Stimulated activated naive CD8-positive, alpha-beta T cell treated with anti-CD3 and anti-CD28 coated beads, Interleukin-15, Interleukin-2, amounts not matched to agents 100 U/mL and 50 U/mL, for 24 hours (primary cell): Measurements from ENCODE around the gene TRAF7.
"Not testable (repeated sequence)": the region's sequence is repeated elsewhere in the genome, so short reads cannot be mapped to it uniquely, and the experiment has no call there.

Experiments used
- ATAC-seq: fragments of 150-1000 bp; cut with Tn5 transposase; one replicate; pipeline ENCODE4 v1.10.0; 2021
- DNase-seq: peaks from one replicate; pipeline ENCODE4 v3.0.0; 2021

The TRAF7 gene

GRCh38 chr16:2203119-2203688 is 47.6 kb downstream of the TRAF7 start:
- DNase-seq, ATAC-seq: not testable (repeated sequence)

DNA sequence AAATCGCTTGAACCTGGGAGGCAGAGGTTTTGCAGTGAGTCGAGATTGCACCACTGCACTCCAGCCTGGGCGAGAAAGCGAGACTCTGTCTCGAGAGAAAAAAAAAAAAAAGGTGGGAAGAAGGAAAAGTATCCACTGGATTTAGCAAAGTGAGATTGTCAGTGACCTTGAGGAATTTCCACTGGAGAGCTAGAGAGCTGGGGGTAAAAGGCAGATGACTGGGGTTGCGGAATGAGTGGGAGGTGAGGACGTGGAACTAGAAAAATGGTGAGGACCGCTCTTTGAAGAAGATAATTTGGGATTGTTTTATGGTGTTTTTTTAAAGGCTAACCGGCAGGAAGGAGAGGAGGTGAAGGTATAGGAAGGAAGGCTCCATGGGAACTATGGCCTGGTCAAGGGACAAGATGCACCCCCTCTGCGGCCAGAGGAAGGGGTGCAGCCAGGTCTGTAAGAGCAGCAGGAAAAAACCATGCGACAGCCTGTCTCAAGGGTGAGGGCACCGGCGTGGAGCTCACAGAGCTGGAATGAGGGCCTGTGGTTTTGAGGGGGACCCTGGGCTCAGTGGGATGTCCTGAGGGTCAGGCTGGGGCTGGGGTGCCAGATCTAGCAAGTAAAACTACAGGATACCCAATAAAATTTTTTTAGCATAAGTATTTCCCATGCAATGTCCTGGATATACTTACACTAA is 49.0 kb downstream of the TRAF7 start:
- ATAC-seq (no peak), DNase-seq (no peak)

DNA sequence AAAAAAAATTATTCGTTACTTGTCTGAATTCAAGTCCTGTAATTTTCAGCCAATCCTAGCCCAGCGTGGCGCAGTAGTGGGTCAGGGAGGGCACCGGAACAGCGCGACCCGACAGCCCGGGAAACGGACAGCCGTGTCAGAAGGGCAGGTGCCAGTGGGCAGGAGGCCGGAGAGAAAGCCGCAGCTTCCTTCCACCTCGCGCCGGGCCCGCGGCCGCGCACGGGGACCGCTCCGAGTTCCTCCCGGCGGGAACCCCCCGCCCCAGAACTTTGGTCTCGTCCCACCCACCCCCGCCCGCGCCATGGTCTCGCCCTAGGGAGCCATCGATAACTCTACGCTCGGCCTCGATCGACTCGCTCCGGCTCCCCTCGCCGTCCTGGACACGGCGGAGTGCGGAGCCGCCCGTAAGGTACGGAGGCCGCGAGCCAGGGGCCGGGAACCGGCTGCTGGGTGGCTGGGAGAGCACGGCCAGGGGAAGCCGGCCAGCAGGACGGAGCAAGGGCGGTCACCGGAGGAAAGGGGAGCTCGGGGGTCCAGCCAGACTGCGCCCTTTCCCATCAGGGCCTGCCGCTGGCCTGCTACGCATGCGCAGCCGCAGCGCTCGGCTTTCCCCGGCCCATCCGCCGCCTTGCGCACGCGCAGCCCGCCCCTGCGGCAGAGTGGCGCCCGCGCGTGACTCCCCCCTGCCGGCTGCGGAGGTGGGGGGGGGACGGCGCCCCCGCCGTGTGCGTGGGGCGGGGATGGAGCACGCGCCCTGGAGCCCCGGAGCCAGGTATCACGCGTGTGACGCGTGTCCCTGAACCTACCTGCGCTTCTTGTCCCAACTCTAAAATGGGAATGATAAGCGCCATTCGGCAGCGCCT is 49.8 kb downstream of the TRAF7 start, which contains the start of gene MLST8:
TSS of gene MLST8 (plus strand) at position 351 of the 863 bp plus-strand sequence. CDS start 632 bp downstream, outside the sequence.
- peak; percentile 77 for ATAC-seq

GRCh38 chr16:2205967-2206313 is 50.4 kb downstream of the TRAF7 start:
- DNase-seq (no peak), ATAC-seq (no peak)

More for the DNA sequence above, 49.8 kb downstream of the TRAF7 start, which contains the start of gene MLST8:
- peak; percentile 92 for DNase-seq

DNA sequence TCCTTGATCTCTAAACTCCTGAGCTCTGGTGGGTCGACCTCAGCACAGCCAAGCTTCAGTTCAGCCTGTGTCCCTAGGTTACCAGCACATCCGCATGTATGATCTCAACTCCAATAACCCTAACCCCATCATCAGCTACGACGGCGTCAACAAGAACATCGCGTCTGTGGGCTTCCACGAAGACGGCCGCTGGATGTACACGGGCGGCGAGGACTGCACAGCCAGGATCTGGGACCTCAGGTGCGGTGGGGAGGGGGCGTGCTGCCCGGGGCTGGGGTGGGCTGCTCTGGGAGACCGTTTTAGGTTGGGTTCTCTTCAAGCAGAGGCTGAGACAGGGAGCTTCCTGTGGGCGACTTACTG is 50.8 kb downstream of the TRAF7 start:
- no peak for DNase-seq
- no peak for ATAC-seq

GRCh38 chr16:2206780-2207433 is 51.3 kb downstream of the TRAF7 start:
- no peak for ATAC-seq
- DNase-seq, result no peak

DNA sequence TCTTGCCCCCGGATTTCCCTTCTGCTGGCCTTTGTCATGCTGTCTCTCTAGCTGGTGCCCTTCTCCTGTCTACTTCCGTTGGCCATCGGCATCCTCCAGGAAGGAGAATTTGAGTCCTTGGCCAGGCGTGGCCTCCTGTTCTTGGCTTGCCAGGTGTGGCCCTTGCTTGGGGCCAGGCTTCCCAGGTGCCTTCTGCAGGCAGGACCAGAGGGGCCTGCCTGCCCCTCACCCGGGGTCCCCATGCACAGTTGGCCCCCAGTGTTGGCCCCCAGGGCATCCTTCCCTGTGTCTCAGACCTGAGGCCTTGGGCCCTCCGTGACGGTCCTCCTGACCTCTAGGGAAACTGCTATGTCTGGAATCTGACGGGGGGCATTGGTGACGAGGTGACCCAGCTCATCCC is 52.3 kb downstream of the TRAF7 start:
- ATAC-seq, result no peak
- DNase-seq, result no peak

- no peak for DNase-seq
- ATAC-seq, result no peak
Observed at GRCh38 chr16:2208308-2208707, 52.7 kb downstream of the TRAF7 start.

GRCh38 chr16:2208772-2209171 is 53.2 kb downstream of the TRAF7 start:
- no peak for DNase-seq
- no peak for ATAC-seq

- no peak for DNase-seq
- ATAC-seq, result no peak
Observed at GRCh38 chr16:2209258-2210008, 53.9 kb downstream of the TRAF7 start.

DNA sequence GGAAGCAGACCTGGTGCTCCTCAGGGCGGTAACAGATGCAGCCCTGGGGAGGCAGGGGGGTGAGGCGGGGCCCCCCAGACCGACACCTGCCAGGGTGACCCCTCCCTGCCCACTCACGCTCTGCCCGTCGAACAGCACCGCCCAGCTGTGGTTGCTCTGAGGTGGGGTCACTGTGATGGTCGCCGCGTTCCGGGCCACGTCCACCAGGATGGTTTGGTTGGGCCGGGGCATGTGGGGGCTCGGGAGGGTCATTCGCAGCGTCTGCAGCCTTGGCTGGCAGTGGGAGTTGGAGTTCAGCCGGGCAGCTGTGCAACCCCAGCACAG is 54.4 kb downstream of the TRAF7 start:
- DNase-seq (no peak), ATAC-seq (no peak)

DNA sequence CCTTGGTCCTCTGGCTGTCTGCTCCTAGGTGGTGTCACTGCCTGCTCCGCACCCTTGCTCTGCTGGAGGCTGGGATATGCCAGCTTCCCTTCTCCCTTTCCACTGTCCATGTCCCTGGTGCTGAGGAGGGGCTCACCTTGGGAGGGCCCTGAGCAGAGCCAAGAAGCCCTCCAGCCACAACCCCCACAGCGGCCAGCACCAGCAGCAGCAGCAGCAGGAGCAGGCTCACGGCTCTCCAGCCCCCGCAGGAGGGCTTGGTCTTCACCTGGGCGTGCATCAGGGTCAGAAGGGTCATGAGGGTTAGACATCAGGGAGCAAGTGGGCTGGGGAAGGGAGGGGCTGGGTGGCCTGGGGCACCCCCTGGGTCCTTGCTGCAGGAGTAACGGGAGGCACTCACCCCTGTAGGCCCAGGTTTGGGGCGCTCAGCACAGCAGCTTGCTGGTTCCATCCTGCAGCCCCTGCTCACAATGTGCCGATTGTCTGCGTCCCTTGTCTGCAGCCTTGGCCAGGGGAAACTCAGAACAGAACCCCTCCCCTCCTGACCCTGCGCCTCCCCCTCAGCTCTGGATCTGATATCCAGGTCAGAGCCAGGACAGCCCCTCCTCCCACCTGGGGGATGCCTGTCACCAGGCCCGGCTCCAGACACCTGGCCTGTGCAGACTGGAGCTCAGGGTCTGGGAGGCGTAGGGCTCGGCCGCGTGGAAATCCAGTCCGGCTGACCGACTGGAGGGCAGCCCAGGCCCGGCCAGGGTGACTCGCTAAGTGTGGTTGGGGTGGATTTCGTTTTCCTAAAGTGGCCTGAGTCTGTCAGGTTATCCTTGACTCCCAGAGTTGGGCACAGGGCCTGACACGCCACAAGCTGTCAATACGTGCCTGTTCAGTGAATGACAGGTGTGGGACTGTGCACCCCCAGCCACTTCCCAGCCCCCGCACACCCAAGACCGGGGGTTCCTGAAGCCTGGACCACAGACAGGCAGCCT is 55.1 kb downstream of the TRAF7 start, which contains the start of gene BRICD5:
TSS of gene BRICD5 (minus strand) at position 478 of the 980 bp plus-strand sequence. CDS start at position 448, 30 bp downstream.
- ATAC-seq (no peak), DNase-seq (no peak)

GRCh38 chr16:2211923-2212347 is 56.4 kb downstream of the TRAF7 start:
- DNase-seq (no peak), ATAC-seq (no peak)

DNA sequence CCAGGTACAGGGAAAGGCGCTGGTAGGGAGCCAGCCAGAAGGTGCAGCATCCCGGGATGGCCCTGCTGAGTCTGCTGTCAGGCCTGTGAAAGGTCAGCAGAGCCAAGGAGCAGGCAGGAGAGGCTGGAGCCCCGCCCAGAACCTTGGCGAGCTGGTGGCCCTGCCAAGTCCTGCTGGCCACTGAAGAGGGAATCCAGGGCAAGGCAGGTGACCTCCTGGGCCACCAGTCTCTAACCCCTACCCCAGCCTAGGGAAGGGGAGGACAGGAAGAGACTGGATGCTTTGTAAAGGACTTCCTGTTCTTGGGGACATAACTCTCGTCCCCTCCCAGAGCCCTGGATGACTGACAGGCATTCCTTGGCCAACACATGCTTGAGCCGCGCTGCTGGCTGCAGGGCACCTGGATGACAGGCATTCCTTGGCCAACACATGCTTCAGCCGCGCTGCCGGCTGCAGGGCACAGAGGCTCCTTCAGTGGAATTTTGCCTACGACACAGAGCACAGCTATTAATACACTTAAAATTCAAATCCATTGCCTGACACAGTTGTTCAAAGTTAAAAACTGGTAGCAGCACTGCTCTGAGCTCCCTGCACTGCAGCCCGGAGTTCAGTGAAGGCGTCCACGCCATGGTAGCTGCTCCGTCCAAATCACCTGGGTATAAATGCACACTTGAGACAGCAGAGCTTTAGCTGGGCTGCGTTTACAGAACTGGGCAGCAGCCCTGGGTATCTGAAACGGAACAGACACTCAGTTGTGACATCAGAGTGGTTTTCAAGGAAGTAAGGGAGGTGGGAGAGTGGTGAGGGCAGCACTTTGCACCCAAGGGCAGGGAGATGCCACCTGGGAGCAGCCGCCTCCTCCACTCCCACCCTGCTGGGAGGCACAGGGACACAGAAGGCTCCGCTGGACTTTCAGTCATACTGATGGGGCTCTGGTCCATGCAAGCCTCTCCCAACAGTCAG is 57.1 kb downstream of the TRAF7 start:
- ATAC-seq, result no peak
- DNase-seq, result no peak

GRCh38 chr16:2213817-2214718 is 58.5 kb downstream of the TRAF7 start:
- no peak for ATAC-seq
- DNase-seq, result no peak

DNA sequence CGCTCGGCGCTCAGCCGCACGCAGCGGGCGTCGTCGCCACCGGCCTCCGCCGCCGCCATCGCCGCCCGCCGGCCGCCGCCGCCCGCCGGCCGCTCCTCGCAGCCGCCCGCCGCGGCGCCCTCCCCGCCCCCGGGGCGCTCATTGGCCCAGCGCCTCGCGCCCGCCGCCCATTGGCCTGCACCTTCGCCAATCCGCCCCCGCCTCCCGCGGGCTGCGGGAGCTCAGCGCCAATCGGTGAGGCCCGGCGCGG is 59.1 kb downstream of the TRAF7 start, which contains the start of gene PGP:
TSS of gene PGP (minus strand) at position 122 of the 250 bp plus-strand sequence. CDS start at position 59, 63 bp downstream.
- ATAC-seq (no peak), DNase-seq (no peak)

GRCh38 chr16:2216330-2216729 is 60.7 kb downstream of the TRAF7 start:
- DNase-seq (no peak), ATAC-seq (no peak)

GRCh38 chr16:2223221-2223941 is 67.8 kb downstream of the TRAF7 start, which contains the start of gene E4F1:
TSS of gene E4F1 (plus strand) at chr16:2223591. CDS start at chr16:2223614, 23 bp downstream.
- peak; percentile 99 for ATAC-seq
- peak; percentile 100 for DNase-seq
